Left renal cortex interstitium (tissue), 4 donors: Measurements from ENCODE around the gene SYNRG. TPM values are rescaled to one million over a fixed set of nuclear protein-coding genes. Genes with fewer than 3 reads are reported as not detected.

ENCODE experiments used
- DNase-seq, 4 donors: peaks; one replicate each; pipeline ENCODE4 v3.0.0-alpha.2; 2013; ENCODE audit warnings: low read depth in 4 of 4, low spot score in 2 of 4, missing footprints in 1 of 4
- polyA plus RNA-seq, 4 donors: library from polyadenylated mRNA; unstranded; fragments of 120-200 nt; gene quantifications; one replicate each; pipeline ENCODE4 v1.2.1, GENCODE V29; 2013; ENCODE audit not compliant: insufficient read length in 4 of 4

The SYNRG gene
- polyA plus RNA-seq, 4 donors, result 35.9 to 46.5 (median 42.4) TPM

- peak in 2 of 4 donors; percentile 6 to 11 for DNase-seq
These were observed 1.4 kb downstream of the SYNRG start for GRCh38 chr17:37607637-37608331.

GRCh38 chr17:37605813-37606505 lies 3.3 kb downstream of the SYNRG start:
- no peak for DNase-seq

GRCh38 chr17:37605081-37605480 lies 4.1 kb downstream of the SYNRG start:
- DNase-seq, result no peak

DNA sequence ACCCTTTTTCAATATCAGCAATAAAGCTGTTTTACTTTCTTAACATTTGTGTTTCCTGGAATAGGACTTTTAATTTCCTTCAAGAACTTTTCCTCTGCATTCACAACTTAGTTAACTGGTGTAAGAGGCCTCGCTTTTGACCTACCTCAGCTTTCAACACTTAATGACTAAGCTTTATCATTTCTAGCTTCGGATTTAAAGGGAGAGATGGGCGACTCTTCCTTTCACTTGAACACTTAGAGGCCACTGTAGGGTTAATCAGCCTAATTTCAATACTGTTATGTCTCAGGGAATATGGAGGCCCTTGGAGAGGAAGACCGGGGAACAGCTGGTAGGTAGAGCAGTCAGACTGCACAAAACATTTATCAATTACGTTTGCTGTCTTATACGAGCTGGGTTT lies 4.7 kb downstream of the SYNRG start:
- no peak for DNase-seq

- no peak for DNase-seq
These were observed 11.1 kb downstream of the SYNRG start for GRCh38 chr17:37598145-37598544.

DNA sequence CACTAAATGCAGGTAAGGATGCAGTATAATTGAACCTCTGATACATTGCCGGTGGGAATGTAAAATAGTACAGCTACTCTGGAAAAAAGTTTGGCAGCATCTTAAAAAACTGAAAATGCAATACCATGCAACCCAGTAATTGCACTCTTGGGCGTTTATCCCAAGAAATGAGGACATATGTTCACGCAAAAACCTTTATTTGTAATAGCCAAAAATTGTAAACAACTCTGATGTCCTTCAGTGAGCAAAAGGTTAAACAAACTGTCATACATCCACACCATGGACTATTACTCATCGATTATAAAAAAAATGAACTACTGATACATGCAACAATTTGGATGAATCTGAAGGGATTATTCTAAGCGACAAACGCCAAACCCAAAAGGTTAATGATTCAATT lies 16.9 kb downstream of the SYNRG start:
- DNase-seq, result no peak

DNA sequence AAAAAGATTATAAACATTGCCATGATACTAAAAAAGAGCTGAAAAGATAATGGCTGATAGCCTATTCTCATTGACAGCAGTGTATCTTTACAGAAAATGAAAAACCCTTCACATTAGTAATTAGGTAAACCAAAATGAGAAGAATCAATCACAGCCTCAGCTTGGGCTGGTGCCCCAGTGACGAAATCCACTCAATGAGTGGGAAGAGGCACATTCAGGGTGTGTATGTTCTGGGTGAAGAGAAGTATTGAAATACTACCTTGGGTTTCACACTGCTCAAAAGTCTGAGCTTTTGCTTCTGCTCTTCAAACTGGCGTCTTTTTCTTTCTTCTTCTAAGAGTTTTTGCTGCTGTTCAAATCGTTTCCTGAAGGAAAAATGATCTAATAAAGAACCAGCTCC lies 24.2 kb downstream of the SYNRG start:
- no peak for DNase-seq

GRCh38 chr17:37576281-37576680 lies 32.9 kb downstream of the SYNRG start:
- no peak for DNase-seq

DNA sequence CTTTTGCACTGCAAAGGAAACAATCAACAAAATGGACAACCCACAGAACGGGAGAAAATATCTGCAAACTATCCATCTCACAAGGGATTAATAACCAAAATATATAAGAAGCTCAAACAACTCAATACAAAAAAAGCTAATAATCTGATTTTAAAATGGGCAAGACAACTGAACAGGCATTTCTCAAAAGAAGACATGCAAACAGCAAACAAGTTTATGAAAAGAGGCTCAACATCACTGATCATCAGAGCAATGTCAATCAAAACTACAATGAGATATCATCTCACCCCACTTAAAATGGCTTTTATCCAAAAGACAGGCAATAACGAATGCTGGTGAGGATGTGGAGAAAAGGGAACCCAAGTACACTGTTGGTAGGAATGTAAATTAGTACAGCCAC lies 34.8 kb downstream of the SYNRG start:
- no peak for DNase-seq

- no peak for DNase-seq
These were observed 37.5 kb downstream of the SYNRG start for GRCh38 chr17:37571674-37572073.

DNA sequence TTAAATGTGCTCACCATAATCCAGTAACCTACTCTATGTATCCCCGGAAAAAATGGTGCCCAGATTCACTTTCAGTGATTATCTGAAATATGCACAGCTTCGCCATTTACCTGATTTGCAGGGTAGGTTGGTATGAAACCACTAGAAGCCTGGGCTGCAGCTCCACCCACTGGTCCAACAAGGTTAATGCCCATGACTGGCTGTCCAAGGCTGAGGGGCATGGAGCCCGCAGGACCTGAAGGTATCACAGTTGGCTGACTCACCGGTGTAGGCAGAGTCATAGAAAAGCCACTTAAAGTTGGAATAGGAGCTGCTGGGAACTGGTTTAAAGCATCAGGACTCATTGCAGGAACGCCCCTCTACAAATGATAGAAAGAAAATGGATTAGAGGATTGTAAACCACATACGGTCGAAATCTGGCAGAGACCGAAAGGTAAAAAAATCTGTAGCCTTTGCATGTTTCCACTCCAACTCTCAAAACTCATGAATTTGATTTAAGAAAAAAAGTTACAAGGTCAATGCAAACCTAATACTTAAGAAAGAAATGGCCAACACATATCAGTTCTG lies 38.6 kb downstream of the SYNRG start:
- peak in 1 of 4 donors; percentile 4 for DNase-seq

- no peak for DNase-seq
These were observed 40.7 kb downstream of the SYNRG start for GRCh38 chr17:37568350-37569053.

GRCh38 chr17:37567538-37567937 lies 41.7 kb downstream of the SYNRG start:
- DNase-seq, result no peak

DNA sequence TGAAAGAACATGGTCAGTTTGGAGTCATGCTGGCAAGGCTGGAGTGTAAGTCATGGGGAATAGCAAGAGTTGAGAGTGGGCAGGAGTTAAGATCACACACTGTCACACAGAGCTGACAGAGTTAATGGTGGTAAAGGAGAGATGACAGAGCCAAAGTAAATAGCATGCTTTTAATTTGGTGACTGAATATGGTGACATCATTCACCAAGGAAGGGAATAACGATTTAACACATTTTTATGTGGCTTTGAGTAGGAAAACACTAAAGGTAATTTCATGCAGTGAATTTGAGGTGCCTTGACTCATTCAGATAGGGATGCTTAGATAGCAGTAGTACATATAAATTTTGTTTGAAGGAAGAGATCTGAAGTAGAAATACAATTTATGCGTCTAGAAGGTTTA lies 42.1 kb downstream of the SYNRG start:
- DNase-seq, result no peak

GRCh38 chr17:37564252-37564651 lies 45.0 kb downstream of the SYNRG start:
- DNase-seq, result no peak

GRCh38 chr17:37562016-37562745 lies 47.0 kb downstream of the SYNRG start:
- no peak for DNase-seq

GRCh38 chr17:37558299-37558698 lies 50.9 kb downstream of the SYNRG start:
- DNase-seq, result no peak

DNA sequence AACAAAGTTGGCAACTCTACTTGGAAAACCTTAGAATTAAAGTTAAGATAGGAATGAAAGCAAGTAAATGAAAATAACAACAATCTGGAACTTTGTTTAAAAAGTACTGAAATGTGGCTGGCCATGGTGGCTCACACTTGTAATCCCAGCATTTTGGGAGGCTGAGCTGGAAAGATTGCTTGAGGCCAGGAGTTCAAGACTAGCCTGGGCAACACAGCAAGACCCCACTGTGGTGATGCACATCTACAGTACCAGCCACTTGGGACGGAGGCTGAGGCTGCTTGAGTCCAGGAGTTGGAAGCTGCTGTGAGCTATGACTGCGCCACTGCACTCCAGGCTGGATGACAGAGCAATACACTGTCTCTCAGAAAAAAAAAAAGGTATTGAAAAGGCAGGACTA lies 51.7 kb downstream of the SYNRG start:
- no peak for DNase-seq

DNA sequence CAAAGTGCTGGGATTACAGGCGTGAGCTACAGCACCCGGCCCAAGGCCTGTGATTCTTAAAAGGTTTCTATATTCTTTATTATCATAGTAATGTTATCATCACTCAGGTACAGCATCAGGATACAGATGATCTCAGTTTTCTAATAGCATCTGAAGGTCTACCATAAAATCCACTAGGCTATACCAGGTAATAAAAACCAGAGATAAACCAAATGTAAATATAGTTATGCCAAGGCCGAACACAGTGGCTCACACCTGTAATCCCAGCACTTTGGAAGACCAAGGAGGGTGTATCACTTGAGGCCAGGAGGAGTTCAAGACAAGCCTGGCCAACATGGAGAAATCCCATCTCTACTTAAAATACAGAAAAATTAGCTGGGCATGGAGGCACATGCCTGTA lies 53.8 kb downstream of the SYNRG start:
- no peak for DNase-seq

DNA sequence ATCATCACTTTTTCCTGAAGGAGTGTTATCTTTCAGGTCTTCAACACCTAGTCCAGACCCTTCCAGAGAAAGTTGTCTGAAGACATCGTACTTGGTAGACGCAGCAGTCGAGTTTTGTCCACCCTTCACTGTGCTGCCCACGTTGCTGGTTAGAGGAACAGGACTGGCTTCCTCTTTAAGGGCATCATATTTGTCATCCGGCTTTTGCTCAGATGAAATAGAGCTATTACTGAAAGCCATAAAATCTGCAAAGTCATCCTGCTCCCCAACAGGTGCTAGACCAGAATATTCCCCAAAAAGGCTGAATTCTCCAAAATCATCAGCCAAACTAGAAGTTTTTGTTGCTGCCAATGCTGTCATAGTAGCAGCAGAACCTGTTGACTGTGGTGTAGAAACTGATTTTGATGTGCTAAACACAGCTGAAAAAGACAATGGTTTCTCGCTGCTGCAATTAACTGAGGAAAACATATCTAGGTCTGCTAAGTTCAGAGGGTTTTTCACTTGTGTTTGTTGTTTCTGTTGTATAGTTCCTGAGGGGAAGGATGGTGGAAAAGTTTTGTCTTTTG lies 55.7 kb downstream of the SYNRG start:
- DNase-seq, result no peak
